ENCODE results near the gene SMURF1.
"Not testable (repeated sequence)": the region's sequence is repeated elsewhere in the genome, so short reads cannot be mapped to it uniquely, and the experiment has no call there.

The SMURF1 gene

GRCh38 chr7:99167072-99167471 lies 23.2 kb upstream of the SMURF1 start:
- Mint-ChIP-seq H3K4me1 (ENCODE audit: low read depth in 2 of 2) (no peaks in the 10 kb centered on the region), H3K27ac (no peak overlapping the region), H3K4me3 (no peak overlapping the region), H3K36me3 (ENCODE audit: insufficient read depth) (peaks cover 2% of the 10 kb centered on the region), H3K9me3 (no peaks in the 10 kb centered on the region), H3K27me3 (peaks cover 32 to 46% of the 10 kb centered on the region in 2 donors)
- ATAC-seq (replicated peaks) (no peak), DNase-seq (no peak)

- DNase-seq: no peak
- peak overlapping the region in 1 of 2 donors; percentile 6 for H3K27ac Mint-ChIP-seq
- ATAC-seq (replicated peaks): no peak
- no peaks in the 10 kb centered on the region for H3K9me3 Mint-ChIP-seq
- peaks cover 2% of the 10 kb centered on the region for H3K36me3 Mint-ChIP-seq (ENCODE audit: insufficient read depth)
- no peaks in the 10 kb centered on the region for H3K4me1 Mint-ChIP-seq (ENCODE audit: low read depth in 2 of 2)
- H3K4me3 Mint-ChIP-seq: no peak overlapping the region
- peaks cover 38 to 56% of the 10 kb centered on the region in 2 donors for H3K27me3 Mint-ChIP-seq
These were observed 21.9 kb upstream of the SMURF1 start for GRCh38 chr7:99165816-99166215.

GRCh38 chr7:99163669-99164068 lies 19.8 kb upstream of the SMURF1 start:
- not testable (repeated sequence) for H3K9me3 Mint-ChIP-seq; ATAC-seq (replicated peaks); DNase-seq

GRCh38 chr7:99156649-99157048 lies 12.7 kb upstream of the SMURF1 start:
- peaks cover 36 to 58% of the 10 kb centered on the region in 2 donors for H3K27me3 Mint-ChIP-seq
- H3K9me3 Mint-ChIP-seq: no peaks in the 10 kb centered on the region

More at GRCh38 chr7:99163669-99164068, 19.8 kb upstream of the SMURF1 start:
- not testable (repeated sequence) for H3K4me1 Mint-ChIP-seq (ENCODE audit: low read depth in 2 of 2); H3K4me3 Mint-ChIP-seq; H3K36me3 Mint-ChIP-seq (ENCODE audit: insufficient read depth); H3K27ac Mint-ChIP-seq
- H3K27me3 Mint-ChIP-seq: peaks cover 41 to 55% of the 10 kb centered on the region in 2 donors

GRCh38 chr7:99155211-99155610 lies 11.3 kb upstream of the SMURF1 start:
- no peaks in the 10 kb centered on the region for H3K36me3 Mint-ChIP-seq (ENCODE audit: insufficient read depth)
- H3K27me3 Mint-ChIP-seq: peaks cover 33 to 56% of the 10 kb centered on the region in 2 donors
- no peaks in the 10 kb centered on the region for H3K9me3 Mint-ChIP-seq
- H3K4me3 Mint-ChIP-seq: no peak overlapping the region
- DNase-seq (no peak), ATAC-seq (replicated peaks) (no peak)
- no peak overlapping the region for H3K27ac Mint-ChIP-seq
- H3K4me1 Mint-ChIP-seq (ENCODE audit: low read depth in 2 of 2): no peaks in the 10 kb centered on the region

More at GRCh38 chr7:99156649-99157048, 12.7 kb upstream of the SMURF1 start:
- no peak for ATAC-seq (replicated peaks)
- Mint-ChIP-seq H3K4me3 (no peak overlapping the region), H3K27ac (no peak overlapping the region), H3K36me3 (ENCODE audit: insufficient read depth) (no peaks in the 10 kb centered on the region), H3K4me1 (ENCODE audit: low read depth in 2 of 2) (no peaks in the 10 kb centered on the region)
- no peak for DNase-seq

- DNase-seq: no peak
- Mint-ChIP-seq H3K27ac (no peak overlapping the region), H3K27me3 (peaks cover 15 to 44% of the 10 kb centered on the region in 2 donors), H3K4me1 (ENCODE audit: low read depth in 2 of 2) (peaks cover 9 to 10% of the 10 kb centered on the region in 2 donors), H3K36me3 (ENCODE audit: insufficient read depth) (peaks cover 18% of the 10 kb centered on the region), H3K9me3 (peaks cover 0 to 3% of the 10 kb centered on the region in 2 donors), H3K4me3 (no peak overlapping the region)
- ATAC-seq (replicated peaks): no peak
These were observed 3.1 kb upstream of the SMURF1 start for GRCh38 chr7:99146979-99147378.

GRCh38 chr7:99143521-99143852 lies 421 bp downstream of the SMURF1 start:
- Mint-ChIP-seq H3K9me3 (peaks cover 0 to 3% of the 10 kb centered on the region in 2 donors), H3K27ac (peak overlapping the region; percentile 90 to 96), H3K36me3 (ENCODE audit: insufficient read depth) (peaks cover 23% of the 10 kb centered on the region), H3K4me3 (peak overlapping the region; percentile 81 to 91), H3K4me1 (ENCODE audit: low read depth in 2 of 2) (peaks cover 29 to 32% of the 10 kb centered on the region in 2 donors), H3K27me3 (peaks cover 0 to 14% of the 10 kb centered on the region in 2 donors)
- ATAC-seq (replicated peaks) (no peak), DNase-seq (no peak)

GRCh38 chr7:99142727-99143520 lies 984 bp downstream of the SMURF1 start:
- H3K4me1 Mint-ChIP-seq (ENCODE audit: low read depth in 2 of 2): peaks cover 32 to 34% of the 10 kb centered on the region in 2 donors
- ATAC-seq (replicated peaks): peak; percentile 56
- H3K9me3 Mint-ChIP-seq: peaks cover 0 to 3% of the 10 kb centered on the region in 2 donors
- peaks cover 0 to 8% of the 10 kb centered on the region in 2 donors for H3K27me3 Mint-ChIP-seq
- DNase-seq: peak; percentile 79 to 86 (median 82)
- peaks cover 23% of the 10 kb centered on the region for H3K36me3 Mint-ChIP-seq (ENCODE audit: insufficient read depth)
- peak overlapping the region; percentile 81 to 91 for H3K4me3 Mint-ChIP-seq
- peak overlapping the region; percentile 90 to 96 for H3K27ac Mint-ChIP-seq

GRCh38 chr7:99141841-99142726 lies 1.8 kb downstream of the SMURF1 start:
- Mint-ChIP-seq H3K27me3 (peaks cover 0 to 4% of the 10 kb centered on the region in 2 donors), H3K9me3 (peaks cover 0 to 3% of the 10 kb centered on the region in 2 donors), H3K27ac (peak overlapping the region; percentile 90 to 96), H3K36me3 (ENCODE audit: insufficient read depth) (peaks cover 23% of the 10 kb centered on the region), H3K4me3 (peak overlapping the region; percentile 81 to 91), H3K4me1 (ENCODE audit: low read depth in 2 of 2) (peaks cover 32 to 39% of the 10 kb centered on the region in 2 donors)
- DNase-seq (peak; percentile 30 to 46 (median 44)), ATAC-seq (replicated peaks) (peak; percentile 18)

GRCh38 chr7:99141334-99141733 lies 2.6 kb downstream of the SMURF1 start:
- H3K4me3 Mint-ChIP-seq: peak overlapping the region; percentile 81 to 91
- H3K9me3 Mint-ChIP-seq: peaks cover 0 to 3% of the 10 kb centered on the region in 2 donors
- ATAC-seq (replicated peaks) (no peak), DNase-seq (no peak)
- H3K36me3 Mint-ChIP-seq (ENCODE audit: insufficient read depth): peaks cover 22% of the 10 kb centered on the region
- H3K27ac Mint-ChIP-seq: peak overlapping the region; percentile 56 to 96
- H3K4me1 Mint-ChIP-seq (ENCODE audit: low read depth in 2 of 2): peaks cover 32 to 39% of the 10 kb centered on the region in 2 donors
- no peaks in the 10 kb centered on the region for H3K27me3 Mint-ChIP-seq

GRCh38 chr7:99140813-99141212 lies 3.1 kb downstream of the SMURF1 start:
- ATAC-seq (replicated peaks) (no peak), DNase-seq (no peak)
- H3K4me3 Mint-ChIP-seq: peak overlapping the region; percentile 81 to 91
- H3K9me3 Mint-ChIP-seq: peaks cover 0 to 3% of the 10 kb centered on the region in 2 donors
- H3K27ac Mint-ChIP-seq: peak overlapping the region; percentile 56 to 77
- H3K4me1 Mint-ChIP-seq (ENCODE audit: low read depth in 2 of 2): peaks cover 32 to 44% of the 10 kb centered on the region in 2 donors
- peaks cover 20% of the 10 kb centered on the region for H3K36me3 Mint-ChIP-seq (ENCODE audit: insufficient read depth)
- no peaks in the 10 kb centered on the region for H3K27me3 Mint-ChIP-seq

GRCh38 chr7:99139036-99139435 lies 4.9 kb downstream of the SMURF1 start:
- Mint-ChIP-seq H3K4me3 (no peak overlapping the region), H3K9me3 (peaks cover 0 to 3% of the 10 kb centered on the region in 2 donors), H3K27me3 (no peaks in the 10 kb centered on the region), H3K4me1 (ENCODE audit: low read depth in 2 of 2) (peaks cover 28 to 50% of the 10 kb centered on the region in 2 donors), H3K27ac (peak overlapping the region in 1 of 2 donors; percentile 18), H3K36me3 (ENCODE audit: insufficient read depth) (peaks cover 20% of the 10 kb centered on the region)
- ATAC-seq (replicated peaks) (no peak), DNase-seq (no peak)

GRCh38 chr7:99137411-99138180 lies 6.3 kb downstream of the SMURF1 start:
- no peak for ATAC-seq (replicated peaks)
- Mint-ChIP-seq H3K4me3 (no peak overlapping the region), H3K27ac (no peak overlapping the region), H3K4me1 (ENCODE audit: low read depth in 2 of 2) (peaks cover 38 to 64% of the 10 kb centered on the region in 2 donors), H3K9me3 (peaks cover 0 to 3% of the 10 kb centered on the region in 2 donors), H3K36me3 (ENCODE audit: insufficient read depth) (peaks cover 11% of the 10 kb centered on the region), H3K27me3 (no peaks in the 10 kb centered on the region)
- no peak for DNase-seq
